C4-2B (cell line): ENCODE data around the gene FOXR1.

Experiments
- ZFX ChIP-seq: fragments of 450-650 bp; IDR thresholded peaks from 2 replicates; pipeline ENCODE4 v1.6.1; 2017
- TF ChIP-seq, protein P1 (sequence below): fragments of 450-650 bp; conservative IDR thresholded peaks from 2 replicates; pipeline ENCODE4 v1.5.1; 2017; ENCODE audit warnings: mild to moderate bottlenecking

DNA sequence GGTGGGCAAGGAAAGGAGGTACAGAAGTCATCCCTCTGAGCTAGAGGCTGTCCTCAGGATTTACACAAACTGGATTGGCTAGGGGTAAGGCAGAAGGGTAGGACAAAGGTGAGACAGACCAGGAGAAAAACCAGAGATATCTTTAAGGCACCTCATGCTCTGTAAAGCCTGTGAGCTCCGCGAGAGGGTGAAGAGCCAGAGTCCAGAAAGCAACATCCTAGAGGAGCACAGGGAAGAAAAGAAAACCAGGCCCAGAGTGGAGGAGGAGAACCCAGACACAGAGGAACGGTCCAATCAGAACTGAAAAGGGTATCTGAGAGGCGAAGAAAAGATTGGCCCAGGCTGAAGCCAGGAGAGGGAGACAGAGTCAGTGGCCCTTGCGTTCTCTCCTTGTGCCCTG lies 54.0 kb downstream of the FOXR1 start:
- TF ChIP-seq, protein P1, sequence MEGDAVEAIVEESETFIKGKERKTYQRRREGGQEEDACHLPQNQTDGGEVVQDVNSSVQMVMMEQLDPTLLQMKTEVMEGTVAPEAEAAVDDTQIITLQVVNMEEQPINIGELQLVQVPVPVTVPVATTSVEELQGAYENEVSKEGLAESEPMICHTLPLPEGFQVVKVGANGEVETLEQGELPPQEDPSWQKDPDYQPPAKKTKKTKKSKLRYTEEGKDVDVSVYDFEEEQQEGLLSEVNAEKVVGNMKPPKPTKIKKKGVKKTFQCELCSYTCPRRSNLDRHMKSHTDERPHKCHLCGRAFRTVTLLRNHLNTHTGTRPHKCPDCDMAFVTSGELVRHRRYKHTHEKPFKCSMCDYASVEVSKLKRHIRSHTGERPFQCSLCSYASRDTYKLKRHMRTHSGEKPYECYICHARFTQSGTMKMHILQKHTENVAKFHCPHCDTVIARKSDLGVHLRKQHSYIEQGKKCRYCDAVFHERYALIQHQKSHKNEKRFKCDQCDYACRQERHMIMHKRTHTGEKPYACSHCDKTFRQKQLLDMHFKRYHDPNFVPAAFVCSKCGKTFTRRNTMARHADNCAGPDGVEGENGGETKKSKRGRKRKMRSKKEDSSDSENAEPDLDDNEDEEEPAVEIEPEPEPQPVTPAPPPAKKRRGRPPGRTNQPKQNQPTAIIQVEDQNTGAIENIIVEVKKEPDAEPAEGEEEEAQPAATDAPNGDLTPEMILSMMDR = no peak
- TF ChIP-seq ZFX = no peak
